Measurements from ENCODE around the gene CPA4. TPM values are rescaled to one million over a fixed set of nuclear protein-coding genes. Genes with fewer than 3 reads are reported as not detected.

CPA4 gene
- total RNA-seq, 1 donor from 2014 or later, result not detected

- no peak for DNase-seq (ENCODE audit: missing footprints)
- intact Hi-C loops (cut with DNase I), result no loop called here
- no peak for ATAC-seq
These were observed 77.0 kb downstream of the CPA4 start for GRCh38 chr7:130369831-130370550.

GRCh38 chr7:130371046-130371445 is 78.1 kb downstream of the CPA4 start:
- DNase-seq (ENCODE audit: missing footprints), result no peak

GRCh38 chr7:130372402-130373165 is 79.6 kb downstream of the CPA4 start:
- DNase-seq (ENCODE audit: missing footprints) (no peak), ATAC-seq (no peak)
- intact Hi-C loops (cut with DNase I), result no loop called here

More at GRCh38 chr7:130371046-130371445, 78.1 kb downstream of the CPA4 start:
- intact Hi-C loops (cut with DNase I), result no loop called here
- no peak for ATAC-seq

Other genes starting within 250 kb of the CPA4 start
- gene ZC3HC1, start 241.8 kb upstream of the CPA4 start, total RNA-seq, result 17.5 TPM
- gene KLHDC10, start 222.6 kb upstream of the CPA4 start, total RNA-seq, result 27.6 TPM
- 8.6 TPM for gene TMEM209, start 87.8 kb upstream of the CPA4 start, total RNA-seq
- not detected for gene SSMEM1, start 85.3 kb upstream of the CPA4 start, total RNA-seq
- gene CPA2, start 26.3 kb upstream of the CPA4 start, total RNA-seq, result not detected
- gene CPA5, start 51.7 kb downstream of the CPA4 start, total RNA-seq, result not detected
- gene CPA1, start 87.3 kb downstream of the CPA4 start, total RNA-seq, result not detected
- gene CEP41, start 147.9 kb downstream of the CPA4 start, total RNA-seq, result 3.8 TPM
- 10.7 TPM for gene MEST, start 198.9 kb downstream of the CPA4 start, total RNA-seq